Panc1 (cell line): ENCODE results near the gene UBTD2.

Experiments used
- CTCF ChIP-seq: fragments of 450-650 bp; IDR thresholded peaks from 2 replicates; pipeline ENCODE4 v1.5.1; 2017; ENCODE audit warnings: mild to moderate bottlenecking
- POLR2AphosphoS5 ChIP-seq: IDR thresholded peaks from 2 replicates; pipeline ENCODE4 v1.6.1; 2012; ENCODE audit warnings: mild to moderate bottlenecking, low read depth, low read length, moderate library complexity
- REST ChIP-seq, 2 experiments: IDR thresholded peaks; 2 replicates each; pipeline ENCODE4 v1.6.1; 2011 to 2012; ENCODE audit warnings: low read depth in 2 of 2, control low read depth in 1 of 2, low read length in 1 of 2, mild to moderate bottlenecking in 1 of 2, moderate library complexity in 1 of 2; ENCODE audit not compliant: insufficient read depth in 1 of 2
- SIN3A ChIP-seq: IDR thresholded peaks from 2 replicates; pipeline ENCODE4 v1.6.1; 2012; ENCODE audit warnings: low read depth, mild to moderate bottlenecking, low read length, moderate library complexity, borderline replicate concordance; ENCODE audit not compliant: insufficient read depth
- TCF7L2 ChIP-seq: IDR thresholded peaks from 2 replicates; pipeline ENCODE4 v1.6.1; 2011; ENCODE audit warnings: mild to moderate bottlenecking, low read depth, low read length, inconsistent platforms

- TF ChIP-seq TCF7L2 (no peak), REST (IDR thresholded peaks at IDR 0.05; ENCODE audit: insufficient read depth in 1 of 2, low read depth in 2 of 2, low read length in 1 of 2) (no peak), CTCF (no peak), SIN3A (no peak), POLR2AphosphoS5 (no peak)
Measured at GRCh38 chr5:172252501-172252900, 31.1 kb downstream of the UBTD2 start.
